Lower leg skin (tissue), 3 donors: ENCODE measurements around the gene PACSIN3.

Experiments
- POLR2A ChIP-seq, 2 donors: fragments of 450-650 bp; IDR thresholded peaks; one replicate each; pipeline ENCODE4 v1.6.1; 2016 to 2017; ENCODE audit warnings: antibody characterized with exemption in 2 of 2, mild to moderate bottlenecking in 1 of 2, moderate library complexity in 1 of 2
- TF ChIP-seq, protein P1 (sequence below), 3 donors: fragments of 450-650 bp; IDR thresholded peaks; one replicate each; pipeline ENCODE4 v1.5.1; 2016; ENCODE audit warnings: antibody characterized with exemption in 3 of 3, mild to moderate bottlenecking in 3 of 3, moderate library complexity in 2 of 3

DNA sequence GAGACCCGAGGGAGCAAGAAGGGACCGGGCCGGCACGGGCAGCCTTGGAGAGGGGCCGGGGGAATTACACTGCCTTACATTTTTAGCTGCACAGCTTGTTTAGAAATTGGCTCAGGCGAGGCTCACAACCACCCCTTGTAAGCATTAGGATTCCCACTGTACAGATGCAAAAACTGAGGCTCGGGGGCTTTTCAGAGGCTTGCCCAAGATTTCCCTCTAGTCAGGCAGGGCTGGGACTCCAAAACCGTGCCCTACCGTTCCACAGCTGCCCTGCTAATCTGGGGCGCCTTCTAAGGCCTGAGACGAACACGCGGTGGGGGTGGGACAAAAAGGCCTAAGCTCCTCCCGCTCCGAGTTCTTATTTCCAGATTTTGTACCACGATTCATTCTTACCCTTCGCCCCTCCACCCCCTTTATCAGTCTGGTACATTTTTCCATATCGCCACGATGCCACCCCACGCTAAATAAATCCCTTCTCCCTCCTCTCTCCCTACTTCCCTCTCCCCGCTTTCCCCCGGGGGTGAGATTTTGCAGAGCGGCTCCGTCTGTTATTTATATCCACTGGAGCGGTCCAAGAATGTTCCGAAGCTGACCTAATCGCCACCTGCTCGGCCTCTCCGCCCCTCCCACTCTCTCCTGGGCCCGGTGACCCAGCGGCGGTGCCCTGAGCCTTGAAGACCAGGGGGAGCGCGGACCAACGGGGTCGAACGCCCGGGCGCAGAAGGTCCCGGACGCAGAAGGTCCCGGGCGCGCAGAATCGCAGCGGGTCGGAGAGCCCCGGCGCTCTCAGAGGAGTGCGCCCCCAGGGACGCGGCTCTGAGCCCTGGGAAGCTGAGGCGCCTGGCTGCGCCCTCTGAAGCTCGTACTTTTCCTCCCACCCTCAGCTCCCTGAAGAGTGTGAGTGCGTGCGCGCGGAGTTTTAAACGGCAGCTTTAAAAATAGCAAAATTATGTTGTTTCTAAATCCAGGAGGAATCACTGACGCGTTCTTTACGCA lies 764 bp upstream of the PACSIN3 start:
- TF ChIP-seq, protein P1, sequence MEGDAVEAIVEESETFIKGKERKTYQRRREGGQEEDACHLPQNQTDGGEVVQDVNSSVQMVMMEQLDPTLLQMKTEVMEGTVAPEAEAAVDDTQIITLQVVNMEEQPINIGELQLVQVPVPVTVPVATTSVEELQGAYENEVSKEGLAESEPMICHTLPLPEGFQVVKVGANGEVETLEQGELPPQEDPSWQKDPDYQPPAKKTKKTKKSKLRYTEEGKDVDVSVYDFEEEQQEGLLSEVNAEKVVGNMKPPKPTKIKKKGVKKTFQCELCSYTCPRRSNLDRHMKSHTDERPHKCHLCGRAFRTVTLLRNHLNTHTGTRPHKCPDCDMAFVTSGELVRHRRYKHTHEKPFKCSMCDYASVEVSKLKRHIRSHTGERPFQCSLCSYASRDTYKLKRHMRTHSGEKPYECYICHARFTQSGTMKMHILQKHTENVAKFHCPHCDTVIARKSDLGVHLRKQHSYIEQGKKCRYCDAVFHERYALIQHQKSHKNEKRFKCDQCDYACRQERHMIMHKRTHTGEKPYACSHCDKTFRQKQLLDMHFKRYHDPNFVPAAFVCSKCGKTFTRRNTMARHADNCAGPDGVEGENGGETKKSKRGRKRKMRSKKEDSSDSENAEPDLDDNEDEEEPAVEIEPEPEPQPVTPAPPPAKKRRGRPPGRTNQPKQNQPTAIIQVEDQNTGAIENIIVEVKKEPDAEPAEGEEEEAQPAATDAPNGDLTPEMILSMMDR (IDR thresholded peaks at IDR 0.05), result no peak
- no peak for TF ChIP-seq POLR2A (IDR thresholded peaks at IDR 0.05)
